Endometrial microvascular endothelial cells (primary cell): ENCODE data around the gene LRP1B. TPM values are rescaled to one million over a fixed set of nuclear protein-coding genes. Genes with fewer than 3 reads are reported as not detected.

ENCODE experiments used
- in situ Hi-C: cut with HindIII; loops from 2 replicates; pipeline ENCODE4 v1.10.0; 2017; ENCODE audit warnings: low sequenced_read_pairs, low pct_unique_long_range_greater_than_20kb; ENCODE audit errors: inconsistent ontology term
- total RNA-seq: library from RNA; depleted of rRNA; stranded (reverse); fragments of >200 nt; gene quantifications from one replicate; pipeline ENCODE4 v1.2.3, GENCODE V29; 2015; ENCODE audit errors: inconsistent ontology term

LRP1B gene
- total RNA-seq, 1 donor from 2014 or later, result not detected

- in situ Hi-C loops, result no loop called here
These were observed 1237.7 kb downstream of the LRP1B start for GRCh38 chr2:140892911-140893637.

DNA sequence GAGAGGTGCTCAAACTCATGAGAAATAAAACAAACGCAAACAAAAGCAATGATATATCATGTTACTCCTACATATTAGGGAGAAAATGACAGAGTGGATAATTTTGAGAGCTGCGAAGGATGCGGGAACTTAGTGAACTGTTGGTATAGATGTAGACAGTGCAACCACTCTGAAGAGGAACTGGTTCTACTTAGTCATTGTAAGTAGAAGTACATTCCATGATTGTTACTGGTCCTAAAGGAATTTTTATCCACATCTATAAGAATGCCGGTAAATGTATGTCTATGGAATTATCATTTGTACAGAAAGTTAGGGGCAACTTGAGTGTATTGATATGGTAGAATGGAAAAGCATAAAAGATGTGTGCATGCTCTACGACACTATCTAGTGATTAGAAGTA is 1238.4 kb downstream of the LRP1B start:
- in situ Hi-C loops, result no loop called here

DNA sequence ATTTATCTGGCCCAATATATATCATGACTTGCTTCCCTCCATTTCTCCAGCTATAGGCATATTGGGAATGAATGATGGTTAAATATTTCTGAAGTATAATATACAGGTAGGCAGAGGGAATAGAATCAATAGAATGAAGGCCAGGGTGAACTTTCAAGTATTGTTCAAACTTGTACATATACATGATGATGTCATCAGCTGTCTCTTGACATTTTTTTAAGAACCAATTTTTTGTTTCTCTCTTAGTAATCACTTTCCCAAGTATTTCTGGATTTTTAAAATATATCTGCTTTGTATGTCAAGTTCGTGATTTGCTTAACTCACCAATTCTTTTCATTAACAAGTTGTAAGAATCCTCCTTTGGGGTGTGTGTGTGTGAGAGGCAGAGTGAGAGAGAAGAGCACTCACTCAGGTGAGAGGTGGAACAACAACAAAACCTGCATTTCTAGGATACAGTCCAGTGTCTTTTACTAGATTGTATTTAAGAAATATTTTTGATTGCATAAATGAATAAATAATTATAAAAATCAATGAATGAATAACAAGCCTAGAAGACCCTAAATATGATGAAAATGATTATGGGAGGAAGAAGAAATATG is 1239.1 kb downstream of the LRP1B start:
- in situ Hi-C loops, result no loop called here

DNA sequence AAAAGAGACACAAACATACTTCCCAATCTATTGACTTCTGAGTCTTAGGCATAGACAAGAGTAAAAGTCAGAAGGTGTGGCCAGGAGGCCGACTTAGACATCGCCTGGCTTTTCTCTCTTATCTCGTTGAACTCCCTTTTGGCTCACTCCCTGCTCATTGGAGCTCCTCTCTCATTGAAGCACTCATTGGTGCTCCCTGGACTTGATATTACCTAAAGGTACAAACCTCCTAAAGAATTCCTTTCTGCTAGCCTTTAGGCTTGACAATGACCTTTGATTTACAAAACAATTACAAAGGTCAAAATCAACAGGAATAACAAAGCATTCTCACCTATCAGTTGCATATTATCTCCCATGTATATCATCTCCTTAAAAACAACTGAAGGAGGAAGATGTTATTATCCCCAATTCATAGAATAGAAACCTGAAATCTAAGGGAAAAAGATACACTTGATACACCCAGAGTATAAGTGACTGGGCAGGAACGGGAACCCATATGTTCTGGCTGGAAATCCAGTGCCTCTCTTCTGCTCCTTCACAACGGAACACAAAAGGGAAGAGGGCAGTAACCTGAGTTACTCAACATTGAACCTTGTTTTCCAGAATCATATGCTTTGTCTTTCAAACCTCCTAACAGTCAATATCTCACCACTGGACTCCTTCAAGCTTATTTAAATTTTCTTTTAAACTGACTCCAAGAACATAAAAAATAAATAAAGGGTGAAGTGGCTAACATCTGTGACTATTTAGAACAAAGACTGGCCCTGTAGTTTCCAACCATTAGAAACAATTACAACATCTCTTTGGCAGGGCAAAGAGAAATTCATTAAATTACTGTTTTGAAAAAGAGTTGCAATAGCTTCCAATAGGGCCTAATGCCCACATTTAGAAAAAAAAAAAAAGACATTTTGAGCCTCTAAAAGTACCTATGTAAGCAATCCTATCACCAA is 1247.9 kb downstream of the LRP1B start:
- in situ Hi-C loops, result no loop called here

DNA sequence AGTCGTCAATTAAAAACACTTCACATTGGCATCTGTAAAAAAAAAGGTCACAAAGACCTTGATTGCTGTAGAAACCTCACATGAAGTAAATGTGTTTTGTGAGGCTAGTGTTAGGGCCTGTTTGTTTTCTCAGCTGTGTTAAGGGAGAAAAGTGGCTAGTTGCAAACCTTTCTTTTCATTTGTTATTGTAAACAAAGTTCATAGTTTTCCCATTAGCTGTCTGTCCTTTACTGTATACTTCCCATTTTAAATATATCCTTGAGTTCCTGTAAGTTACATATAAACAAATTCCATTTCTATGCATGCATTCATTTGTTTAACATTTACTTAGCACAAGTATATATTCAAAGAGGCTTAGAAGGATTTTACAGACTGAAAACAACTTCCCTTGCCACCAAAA is 1250.2 kb downstream of the LRP1B start:
- in situ Hi-C loops, result no loop called here

DNA sequence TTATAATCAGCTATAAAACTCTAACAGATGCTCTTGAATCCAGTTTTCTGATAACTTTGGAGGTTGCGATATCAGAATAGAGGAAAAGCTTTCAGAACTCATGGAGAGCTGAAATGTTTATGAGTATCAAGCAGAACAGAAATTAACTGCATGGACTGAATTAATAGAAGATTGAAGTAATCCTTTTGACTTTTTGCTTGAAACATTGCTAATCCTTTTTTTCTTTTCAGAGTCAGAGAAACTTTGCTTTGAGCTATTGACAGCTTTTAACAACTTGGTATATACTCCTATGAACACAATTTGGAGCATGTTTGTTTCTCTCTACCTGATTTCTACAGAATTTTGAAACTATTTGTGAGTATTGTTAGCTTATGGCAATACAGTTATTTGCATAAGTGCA is 1254.8 kb downstream of the LRP1B start:
- in situ Hi-C loops, result no loop called here

GRCh38 chr2:140873915-140874531 is 1256.8 kb downstream of the LRP1B start:
- in situ Hi-C loops, result no loop called here

DNA sequence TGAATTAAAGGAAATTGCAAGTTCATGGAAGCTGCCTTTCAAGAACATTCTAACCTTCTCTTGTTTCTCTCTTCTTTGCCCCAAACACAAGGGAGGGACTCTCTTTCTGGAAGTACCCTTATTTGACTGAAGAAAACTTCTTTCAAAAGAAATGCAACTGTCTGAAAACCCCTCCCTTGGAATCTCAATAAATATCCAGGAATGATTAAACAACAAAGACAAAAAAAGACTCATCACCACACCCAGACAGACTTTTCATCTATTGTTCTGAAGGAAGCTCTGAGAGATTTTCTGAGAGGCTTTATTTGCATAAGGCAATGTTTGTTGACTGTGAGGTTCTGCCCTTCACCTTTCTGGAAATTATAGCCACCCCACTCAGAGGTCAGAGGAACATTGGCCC is 1260.9 kb downstream of the LRP1B start:
- in situ Hi-C loops, result no loop called here

- in situ Hi-C loops, result no loop called here
These were observed 1261.7 kb downstream of the LRP1B start for GRCh38 chr2:140869107-140869506.

- in situ Hi-C loops, result no loop called here
These were observed 1265.0 kb downstream of the LRP1B start for GRCh38 chr2:140865837-140866236.

DNA sequence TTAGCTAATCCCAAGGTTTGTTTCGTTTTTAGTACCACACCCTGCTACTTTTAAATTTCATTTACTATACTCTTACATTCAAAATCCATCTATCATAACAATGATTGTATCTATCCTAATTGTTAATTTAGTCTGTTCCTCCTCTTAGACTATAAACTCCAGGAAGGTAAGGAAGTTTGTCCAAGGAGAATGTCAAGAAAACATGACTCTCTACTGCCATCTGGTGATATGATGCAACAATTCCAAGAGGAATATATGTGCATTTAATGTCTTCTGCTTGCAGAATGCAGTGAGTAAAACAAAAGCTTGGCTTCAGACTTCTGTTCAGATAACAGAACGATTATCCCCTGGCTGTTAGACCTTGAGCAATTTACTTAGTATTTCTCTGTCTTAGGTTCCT is 1267.1 kb downstream of the LRP1B start:
- in situ Hi-C loops, result no loop called here

GRCh38 chr2:140862181-140862580 is 1268.6 kb downstream of the LRP1B start:
- in situ Hi-C loops, result no loop called here

DNA sequence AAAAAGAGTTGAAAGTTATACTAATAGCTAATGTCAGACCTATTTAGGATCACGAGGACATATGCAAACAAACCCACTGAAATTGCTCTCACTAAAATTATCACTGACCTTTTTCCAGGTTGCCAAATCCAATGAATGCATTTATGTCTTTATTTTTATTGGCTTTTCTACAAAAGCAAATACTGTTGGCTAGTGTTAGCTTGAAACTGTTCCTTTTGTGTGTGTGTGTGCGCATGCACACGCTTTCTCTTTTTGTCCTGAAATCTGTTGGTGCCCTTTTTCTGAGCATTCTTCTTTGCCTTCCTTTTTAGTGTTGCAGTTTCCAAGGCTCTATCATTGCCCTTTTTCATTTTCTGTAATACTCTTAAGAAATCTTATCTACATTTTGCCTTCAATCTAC is 1269.2 kb downstream of the LRP1B start:
- in situ Hi-C loops, result no loop called here

DNA sequence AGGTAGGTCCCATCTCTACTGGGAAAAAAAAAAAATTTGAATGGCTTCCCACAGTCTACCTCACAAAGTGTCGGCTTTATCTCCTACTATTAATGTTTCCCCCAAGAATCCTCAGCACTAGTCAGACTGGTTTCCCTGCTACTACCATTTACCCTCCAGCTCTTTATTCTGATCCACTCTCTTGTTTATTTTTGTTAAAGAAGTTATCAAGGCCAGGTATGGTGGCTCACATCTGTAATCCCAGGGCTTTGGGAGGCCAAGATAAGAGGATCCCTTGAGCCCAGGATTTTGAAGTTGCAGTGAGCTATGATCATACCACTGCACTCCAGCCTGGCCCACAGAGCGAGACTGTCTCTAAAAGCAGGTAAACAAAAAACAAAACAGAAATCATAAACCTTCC is 1275.3 kb downstream of the LRP1B start:
- in situ Hi-C loops, result no loop called here

- in situ Hi-C loops, result no loop called here
These were observed 1279.4 kb downstream of the LRP1B start for GRCh38 chr2:140851258-140851981.

GRCh38 chr2:140843186-140843585 is 1287.6 kb downstream of the LRP1B start:
- in situ Hi-C loops, result no loop called here

- in situ Hi-C loops, result no loop called here
These were observed 1288.7 kb downstream of the LRP1B start for GRCh38 chr2:140842110-140842509.

GRCh38 chr2:140841141-140841540 is 1289.7 kb downstream of the LRP1B start:
- in situ Hi-C loops, result no loop called here

DNA sequence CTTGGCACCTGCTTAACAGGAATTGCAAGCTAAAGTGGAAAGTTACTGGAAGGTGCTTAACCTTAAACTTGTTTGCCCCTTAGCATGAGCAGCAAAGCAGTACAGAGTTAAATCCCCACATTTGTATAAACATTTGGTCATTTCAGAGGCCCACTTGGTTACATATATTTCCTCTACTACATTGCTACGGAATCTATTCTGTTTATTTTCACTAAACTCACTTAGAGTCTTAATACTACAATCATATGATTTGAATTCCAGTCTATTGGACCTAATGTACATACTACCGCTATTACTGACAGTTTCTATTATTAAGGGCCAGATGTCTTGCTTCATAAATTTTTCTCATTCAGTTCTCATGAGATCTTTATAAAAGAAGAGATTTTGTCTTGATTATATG is 1294.0 kb downstream of the LRP1B start:
- in situ Hi-C loops, result no loop called here
